GM23338 (cell line): ENCODE results near the gene EPHB2. TPM values are rescaled to one million over a fixed set of nuclear protein-coding genes. Genes with fewer than 3 reads are reported as not detected.

ENCODE experiments used
- ATAC-seq: fragments of 200-7000 bp; cut with Tn5 transposase; 3 replicates; pipeline ENCODE4 v1.9.1; 2020
- DNase-seq: peaks from one replicate; pipeline ENCODE4 v3.0.0-alpha.2; 2015; ENCODE audit warnings: low spot score
- H2AFZ ChIP-seq: fragments of 200-600 bp; sonication (generic); 2 replicates; pipeline ENCODE4 v1.8.0; 2016; ENCODE audit warnings: antibody characterized with exemption, mild to moderate bottlenecking, moderate library complexity
- H3F3A ChIP-seq: fragments of 200-600 bp; sonication (generic); replicated peaks from 2 replicates; pipeline ENCODE4 v1.8.0; 2017; ENCODE audit warnings: antibody characterized with exemption, mixed run types, low read depth
- H3K27ac ChIP-seq: fragments of 200-600 bp; sonication (generic); 2 replicates; pipeline ENCODE4 v1.6.1; 2016; ENCODE audit warnings: low read depth
- H3K27me3 ChIP-seq: fragments of 200-600 bp; sonication (generic); 2 replicates; pipeline ENCODE4 v1.8.0; 2016; ENCODE audit warnings: mild to moderate bottlenecking, mixed run types, moderate library complexity; ENCODE audit not compliant: insufficient read depth
- H3K36me3 ChIP-seq: fragments of 200-600 bp; sonication (generic); 2 replicates; pipeline ENCODE4 v1.8.0; 2016; ENCODE audit warnings: mild to moderate bottlenecking; ENCODE audit not compliant: insufficient read depth
- H3K4me1 ChIP-seq: fragments of 200-600 bp; sonication (generic); 2 replicates; pipeline ENCODE4 v1.8.0; 2016; ENCODE audit warnings: mild to moderate bottlenecking, moderate library complexity; ENCODE audit not compliant: insufficient read depth
- H3K4me2 ChIP-seq: fragments of 200-600 bp; sonication (generic); 2 replicates; pipeline ENCODE4 v1.7.1; 2017; ENCODE audit warnings: mixed run types
- H3K4me3 ChIP-seq: fragments of 200-600 bp; sonication (generic); 2 replicates; pipeline ENCODE4 v1.6.1; 2016; ENCODE audit warnings: mixed run types
- H3K79me2 ChIP-seq: fragments of 200-600 bp; sonication (generic); replicated peaks from 2 replicates; pipeline ENCODE4 v1.8.0; 2017; ENCODE audit warnings: mild to moderate bottlenecking; ENCODE audit not compliant: insufficient read depth
- H3K9me2 ChIP-seq: fragments of 200-600 bp; sonication (generic); 2 replicates; pipeline ENCODE4 v1.8.0; 2017; ENCODE audit not compliant: insufficient read depth
- H4K20me1 ChIP-seq: fragments of 200-600 bp; sonication (generic); replicated peaks from 2 replicates; pipeline ENCODE4 v1.8.0; 2017; ENCODE audit warnings: mild to moderate bottlenecking; ENCODE audit not compliant: insufficient read depth
- H3K27ac Mint-ChIP-seq: 2 replicates; pipeline ENCODE4 v1.8.0; 2020; ENCODE audit warnings: inconsistent platforms, mild to moderate bottlenecking, moderate library complexity, mixed read lengths
- H3K27me3 Mint-ChIP-seq: 3 replicates; pipeline ENCODE4 v1.8.0; 2022; ENCODE audit warnings: low read depth, mild to moderate bottlenecking, moderate library complexity, mixed read lengths, inconsistent platforms; ENCODE audit not compliant: insufficient read depth, poor library complexity
- H3K36me3 Mint-ChIP-seq: 3 replicates; pipeline ENCODE4 v1.8.0; 2021; ENCODE audit warnings: low read depth, mild to moderate bottlenecking, inconsistent platforms, moderate library complexity, mixed read lengths
- H3K4me1 Mint-ChIP-seq: 3 replicates; pipeline ENCODE4 v1.8.0; 2020; ENCODE audit warnings: mild to moderate bottlenecking, inconsistent platforms, mixed read lengths
- H3K4me3 Mint-ChIP-seq: 3 replicates; pipeline ENCODE4 v1.8.0; 2021; ENCODE audit warnings: moderate library complexity, mild to moderate bottlenecking, inconsistent platforms, mixed read lengths
- H3K9me3 Mint-ChIP-seq: 3 replicates; pipeline ENCODE4 v1.8.0; 2020; ENCODE audit warnings: moderate library complexity, mild to moderate bottlenecking, inconsistent platforms, mixed read lengths
- CTCF ChIP-seq, 2 experiments: fragments of 200-600 bp in 1 of 2; sonication (generic) in 1 of 2; conservative IDR thresholded peaks; 2 replicates each; pipeline versions ENCODE4 v1.5.1 to v1.6.1; 2016 to 2017; ENCODE audit warnings: antibody characterized with exemption in 2 of 2, low read depth in 2 of 2, mild to moderate bottlenecking in 2 of 2, moderate library complexity in 1 of 2
- EZH2 ChIP-seq: fragments of 200-600 bp; sonication (generic); IDR thresholded peaks from one replicate; pipeline ENCODE4 v1.8.0; 2017; ENCODE audit warnings: antibody characterized with exemption, mild to moderate bottlenecking, low read depth; ENCODE audit not compliant: unreplicated experiment
- EZH2phosphoT487 ChIP-seq: fragments of 200-600 bp; sonication (generic); IDR thresholded peaks from one replicate; pipeline ENCODE4 v1.8.1; 2018; ENCODE audit warnings: antibody characterized with exemption; ENCODE audit not compliant: unreplicated experiment
- JUNB ChIP-seq: IDR thresholded peaks from one replicate; pipeline ENCODE4 v1.6.1; 2016; ENCODE audit warnings: antibody characterized with exemption; ENCODE audit not compliant: unreplicated experiment
- NANOG ChIP-seq: IDR thresholded peaks from 2 replicates; pipeline ENCODE4 v1.6.1; 2016; ENCODE audit warnings: antibody characterized with exemption, borderline replicate concordance
- REST ChIP-seq: IDR thresholded peaks from one replicate; pipeline ENCODE4 v1.6.1; 2018; ENCODE audit warnings: antibody characterized with exemption; ENCODE audit not compliant: unreplicated experiment
- STAT1 ChIP-seq: IDR thresholded peaks from one replicate; pipeline ENCODE4 v1.6.1; 2016; ENCODE audit warnings: antibody characterized with exemption; ENCODE audit not compliant: unreplicated experiment
- ZNF114 ChIP-seq: fragments of 250-450 bp; sonication (Bioruptor Pico); IDR thresholded peaks from 2 replicates; pipeline ENCODE4 v1.5.0; 2020; ENCODE audit warnings: mild to moderate bottlenecking, moderate library complexity
- ZNF331 ChIP-seq: fragments of 250-450 bp; sonication (Bioruptor Pico); IDR thresholded peaks from 2 replicates; pipeline ENCODE4 v1.5.0; 2020; ENCODE audit warnings: low read depth, mild to moderate bottlenecking, moderate library complexity
- polyA plus RNA-seq: library from polyadenylated mRNA; unstranded; fragments of >200 nt; fragmentation: Nextera tagmentation; extraction: Ambion mirVana; gene quantifications from 2 replicates; pipeline ENCODE4 v1.2.1, GENCODE V29; 2016
- total RNA-seq: library from RNA; depleted of rRNA; stranded (reverse); fragments of >200 nt; shearing (Covaris generic); gene quantifications from 2 replicates; pipeline ENCODE4 v1.2.3, GENCODE V29; 2014

The EPHB2 gene
- total and polyA plus RNA-seq, 2 experiments from 2014 or later: 4.1 to 20.1 TPM

GRCh38 chr1:22749503-22749902 lies 38.9 kb downstream of the EPHB2 start:
- no peaks in the 10 kb centered on the region for H3K36me3 ChIP-seq
- no peaks in the 10 kb centered on the region for H3F3A ChIP-seq
- no peaks in the 10 kb centered on the region for H3K79me2 ChIP-seq
- no peak overlapping the region for H3K4me2 ChIP-seq
- Mint-ChIP-seq H3K9me3 (no peaks in the 10 kb centered on the region), H3K36me3 (no peaks in the 10 kb centered on the region), H3K4me3 (no peak overlapping the region), H3K27ac (no peak overlapping the region), H3K27me3 (peaks cover 5% of the 10 kb centered on the region), H3K4me1 (peaks cover 4% of the 10 kb centered on the region; the same call in 2 of the 3 replicates)
- H3K4me1 ChIP-seq: no peaks in the 10 kb centered on the region
- H4K20me1 ChIP-seq: no peaks in the 10 kb centered on the region; the same call in 1 of the 2 replicates
- no peak overlapping the region for H3K27ac ChIP-seq
- no peak overlapping the region for H3K4me3 ChIP-seq
- ATAC-seq: peak; percentile 29; the same call in 2 of the 3 replicates
- peak; percentile 26 for DNase-seq
- H3K27me3 ChIP-seq: no peaks in the 10 kb centered on the region
- TF ChIP-seq CTCF (conservative IDR thresholded peaks at IDR 0.05; ENCODE audit: low read depth in 2 of 2): peak; percentile 24 to 26
- no peak for TF ChIP-seq EZH2phosphoT487
- no peak for TF ChIP-seq ZNF331 (CRISPR knock-in tag)
- H2AFZ ChIP-seq: no peak overlapping the region
- no peaks in the 10 kb centered on the region for H3K9me2 ChIP-seq

- Mint-ChIP-seq H3K27me3 (peaks cover 5% of the 10 kb centered on the region), H3K4me1 (peaks cover 4% of the 10 kb centered on the region; the same call in 2 of the 3 replicates), H3K4me3 (no peak overlapping the region), H3K27ac (peak overlapping the region; percentile 46), H3K9me3 (no peaks in the 10 kb centered on the region), H3K36me3 (no peaks in the 10 kb centered on the region)
- Histone ChIP-seq H3K9me2 (no peaks in the 10 kb centered on the region), H3K27me3 (no peaks in the 10 kb centered on the region), H3K4me1 (no peaks in the 10 kb centered on the region), H3K36me3 (no peaks in the 10 kb centered on the region), H4K20me1 (no peaks in the 10 kb centered on the region; the same call in 1 of the 2 replicates), H3F3A (no peaks in the 10 kb centered on the region), H3K79me2 (no peaks in the 10 kb centered on the region), H3K4me2 (no peak overlapping the region), H3K4me3 (no peak overlapping the region), H3K27ac (no peak overlapping the region), H2AFZ (no peak overlapping the region)
- ATAC-seq (no peak), DNase-seq (no peak)
- no peak for TF ChIP-seq ZNF114 (CRISPR knock-in tag)
- no peak for TF ChIP-seq REST
- TF ChIP-seq NANOG: no peak
- TF ChIP-seq EZH2: no peak
- no peak for TF ChIP-seq JUNB
- no peak for TF ChIP-seq STAT1
- no peak for TF ChIP-seq CTCF (conservative IDR thresholded peaks at IDR 0.05; ENCODE audit: low read depth in 2 of 2)
Observed at GRCh38 chr1:22749919-22750684, 39.5 kb downstream of the EPHB2 start.
